Coronary artery (tissue), 2 donors: ENCODE results near the gene MYH8.

Experiments
- DNase-seq: peaks from one replicate; pipeline ENCODE4 v3.0.0-alpha.2; 2017; ENCODE audit warnings: low spot score
- H3K27ac ChIP-seq, 2 donors: fragments of 200-600 bp; sonication (generic); one replicate each; pipeline ENCODE4 v1.5.1; 2016 to 2019
- H3K4me3 ChIP-seq: fragments of 200-600 bp; sonication (generic); 2 replicates; pipeline ENCODE4 v1.5.1; 2016; ENCODE audit warnings: mild to moderate bottlenecking, moderate library complexity
- TF ChIP-seq, protein P1 (sequence below): fragments of 200-600 bp; sonication (generic); IDR thresholded peaks from one replicate; pipeline ENCODE4 v1.5.1; 2019; ENCODE audit warnings: antibody characterized with exemption

Gene MYH8

DNA sequence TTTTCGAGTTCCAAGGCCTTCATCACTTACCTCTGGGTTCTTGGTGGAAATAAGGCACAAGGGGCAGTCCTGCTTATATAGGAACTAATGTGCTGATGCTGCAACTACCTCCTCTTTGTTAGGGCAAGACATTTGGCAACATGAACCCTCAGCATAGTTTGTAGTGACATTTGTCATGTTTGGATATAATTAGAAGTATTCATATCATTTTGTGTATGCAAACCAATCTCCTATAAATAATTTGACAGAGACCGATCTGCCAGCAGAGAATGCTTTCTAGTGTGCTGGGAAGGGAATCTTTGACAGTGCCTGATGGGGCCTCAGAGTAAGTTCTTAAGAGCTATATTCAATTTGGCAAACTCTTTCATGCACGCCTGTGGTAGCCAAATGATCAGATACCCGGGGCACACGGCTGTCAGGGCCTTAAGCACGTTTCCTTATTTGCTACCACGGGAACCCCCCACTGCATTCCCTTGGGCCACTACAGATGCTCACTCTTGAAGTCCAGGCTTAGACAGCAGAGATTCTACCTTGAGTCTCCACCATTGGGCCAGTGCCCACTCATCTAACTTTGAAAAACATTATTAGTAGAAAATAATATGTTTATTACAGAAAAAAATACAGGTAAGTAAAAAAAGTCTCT lies at the start of gene MYH8:
Gene MYH8 (minus strand): TSS at position 51 of the 643 bp plus-strand sequence. CDS start 1,723 bp downstream, outside the sequence.
- TF ChIP-seq, protein P1, sequence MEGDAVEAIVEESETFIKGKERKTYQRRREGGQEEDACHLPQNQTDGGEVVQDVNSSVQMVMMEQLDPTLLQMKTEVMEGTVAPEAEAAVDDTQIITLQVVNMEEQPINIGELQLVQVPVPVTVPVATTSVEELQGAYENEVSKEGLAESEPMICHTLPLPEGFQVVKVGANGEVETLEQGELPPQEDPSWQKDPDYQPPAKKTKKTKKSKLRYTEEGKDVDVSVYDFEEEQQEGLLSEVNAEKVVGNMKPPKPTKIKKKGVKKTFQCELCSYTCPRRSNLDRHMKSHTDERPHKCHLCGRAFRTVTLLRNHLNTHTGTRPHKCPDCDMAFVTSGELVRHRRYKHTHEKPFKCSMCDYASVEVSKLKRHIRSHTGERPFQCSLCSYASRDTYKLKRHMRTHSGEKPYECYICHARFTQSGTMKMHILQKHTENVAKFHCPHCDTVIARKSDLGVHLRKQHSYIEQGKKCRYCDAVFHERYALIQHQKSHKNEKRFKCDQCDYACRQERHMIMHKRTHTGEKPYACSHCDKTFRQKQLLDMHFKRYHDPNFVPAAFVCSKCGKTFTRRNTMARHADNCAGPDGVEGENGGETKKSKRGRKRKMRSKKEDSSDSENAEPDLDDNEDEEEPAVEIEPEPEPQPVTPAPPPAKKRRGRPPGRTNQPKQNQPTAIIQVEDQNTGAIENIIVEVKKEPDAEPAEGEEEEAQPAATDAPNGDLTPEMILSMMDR: no peak
- Histone ChIP-seq H3K4me3 (no peak within 1 kb of the TSS), H3K27ac (no peak within 1 kb of the TSS)
- DNase-seq: no peak

DNA sequence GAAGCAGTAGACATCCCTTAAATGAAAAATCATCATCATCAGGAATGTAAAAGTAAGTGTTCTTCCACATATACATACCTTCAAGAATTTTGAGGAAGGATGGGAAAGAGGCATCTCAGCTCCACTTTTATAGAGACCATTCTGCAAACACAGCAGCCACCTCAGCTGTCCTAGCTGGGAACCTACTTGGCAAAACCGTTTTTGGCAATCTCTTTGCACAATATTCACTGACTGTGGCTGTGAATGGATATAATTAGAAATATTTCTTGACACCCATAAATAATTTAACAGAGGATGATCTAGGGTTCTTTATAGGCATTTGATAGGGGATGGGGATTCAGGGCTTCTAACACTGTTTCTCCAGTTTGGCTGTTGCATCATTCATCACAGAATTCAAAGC lies 47.7 kb upstream of the MYH8 start, which contains the start of gene MYH4:
Gene MYH4 (minus strand): TSS at position 101 of the 400 bp plus-strand sequence. CDS start 2,814 bp downstream, outside the sequence.
- TF ChIP-seq, protein P1: no peak
- no peak within 1 kb of the TSS for H3K27ac ChIP-seq
- no peak within 1 kb of the TSS for H3K4me3 ChIP-seq
- DNase-seq: no peak

DNA sequence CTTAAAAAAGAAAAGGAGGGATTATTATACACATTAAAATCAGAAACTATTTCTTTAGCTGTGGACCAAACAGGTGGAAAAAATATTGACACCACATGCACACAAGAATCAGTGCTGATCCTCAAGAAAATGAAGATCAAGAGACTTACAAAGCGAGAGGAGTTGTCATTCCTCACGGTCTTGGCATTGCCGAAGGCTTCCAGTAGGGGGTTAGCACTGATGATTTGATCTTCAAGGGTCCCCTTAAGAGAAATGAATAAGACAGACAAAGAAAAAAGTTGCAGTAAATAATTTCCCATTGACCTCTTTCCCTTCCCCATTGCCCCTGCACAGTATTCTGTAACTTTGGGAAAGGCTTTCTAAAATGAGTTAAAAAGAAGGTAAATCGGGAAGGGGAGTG lies 41.7 kb upstream of the MYH8 start:
- TF ChIP-seq, protein P1: no peak
- no peak overlapping the region for H3K27ac ChIP-seq
- DNase-seq: no peak
- H3K4me3 ChIP-seq: no peak overlapping the region

DNA sequence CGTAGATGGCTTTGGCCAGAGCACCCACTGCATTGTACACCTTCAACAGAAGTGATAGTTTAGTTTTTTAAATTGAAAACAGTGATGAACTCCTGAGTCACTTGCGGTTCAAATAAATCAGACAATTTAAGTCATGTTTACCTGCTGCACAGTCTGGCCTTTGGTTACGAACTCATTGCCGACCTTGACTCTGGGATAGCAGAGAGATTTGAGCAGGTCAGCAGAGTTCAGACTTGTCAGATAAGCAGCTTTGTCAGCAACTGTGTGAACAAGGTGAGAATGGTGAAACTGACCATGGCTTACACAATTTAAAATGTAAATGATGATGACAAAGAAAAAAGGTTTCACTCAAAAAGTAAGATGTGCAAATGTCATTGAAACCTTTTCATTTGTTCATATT lies 38.3 kb upstream of the MYH8 start:
- H3K27ac ChIP-seq: no peak overlapping the region
- DNase-seq: no peak
- TF ChIP-seq, protein P1: no peak
- H3K4me3 ChIP-seq: no peak overlapping the region

DNA sequence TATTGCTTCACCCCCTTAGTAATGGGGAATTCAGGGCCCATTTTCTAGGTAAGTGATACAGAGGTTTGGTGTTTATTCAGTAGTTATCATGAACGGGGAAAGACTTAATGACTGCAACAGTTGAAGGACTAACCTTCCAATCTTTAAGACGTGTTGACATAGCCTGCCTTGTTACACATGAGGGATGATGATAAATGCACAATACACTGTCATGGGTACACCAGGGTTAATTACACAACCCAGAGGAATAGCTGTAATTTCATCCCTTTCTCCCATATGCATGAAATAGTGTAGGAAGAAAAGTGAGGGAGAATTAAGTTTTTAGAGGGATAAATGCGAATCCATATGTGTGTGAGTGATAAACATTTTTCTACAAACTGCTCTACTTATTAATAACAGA lies 37.0 kb upstream of the MYH8 start:
- no peak for DNase-seq
- Histone ChIP-seq H3K27ac (no peak overlapping the region), H3K4me3 (no peak overlapping the region)
- TF ChIP-seq, protein P1: no peak

DNA sequence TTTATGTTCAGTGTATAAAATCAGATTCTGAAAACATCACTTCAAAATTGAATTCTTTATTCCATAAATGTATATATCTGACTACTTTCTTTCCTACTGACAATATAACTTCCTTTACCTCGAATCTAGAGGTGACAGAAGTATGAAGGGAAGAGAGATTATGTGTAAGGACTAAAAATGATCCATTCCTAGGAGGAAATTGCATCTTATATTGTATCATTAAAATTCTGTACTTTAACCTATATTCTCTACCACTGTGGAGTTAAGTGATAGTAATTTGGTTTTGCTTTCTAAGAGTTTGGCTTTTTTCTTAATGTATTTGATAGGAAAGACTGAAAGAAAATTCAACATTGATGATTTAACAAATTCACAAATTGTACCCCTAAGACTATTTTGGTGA lies 36.2 kb upstream of the MYH8 start:
- no peak for DNase-seq
- no peak overlapping the region for H3K27ac ChIP-seq
- no peak overlapping the region for H3K4me3 ChIP-seq
- TF ChIP-seq, protein P1: no peak
